ENCODE data around the gene ENO1. TPM values are rescaled to one million over a fixed set of nuclear protein-coding genes. Genes with fewer than 3 reads are reported as not detected.

ENO1 gene
- total RNA-seq, 1 donor from 2014 or later: 1,269 TPM

- H3K9me3 Mint-ChIP-seq: no peaks in the 10 kb centered on the region
Observed at GRCh38 chr1:8879922-8880676, 1.6 kb upstream of the ENO1 start.

GRCh38 chr1:8879464-8879921, 1.0 kb upstream of the ENO1 start:
- Mint-ChIP-seq H3K4me1 (peaks cover 45% of the 10 kb centered on the region), H3K27ac (ENCODE audit: unreplicated experiment) (no peak overlapping the region), H3K4me3 (peak overlapping the region; percentile 91), H3K36me3 (ENCODE audit: low read depth) (peaks cover 14% of the 10 kb centered on the region), H3K27me3 (ENCODE audit: low read depth) (peaks cover 4% of the 10 kb centered on the region), H3K9me3 (no peaks in the 10 kb centered on the region)
- no peak for TF ChIP-seq CTCF (conservative IDR thresholded peaks at IDR 0.05)
- DNase-seq (ENCODE audit: low read depth, low spot score): no peak

More at GRCh38 chr1:8879922-8880676, 1.6 kb upstream of the ENO1 start:
- DNase-seq (ENCODE audit: low read depth, low spot score): no peak
- Mint-ChIP-seq H3K27me3 (ENCODE audit: low read depth) (peaks cover 4% of the 10 kb centered on the region), H3K36me3 (ENCODE audit: low read depth) (peaks cover 9% of the 10 kb centered on the region), H3K4me3 (peak overlapping the region; percentile 91), H3K27ac (ENCODE audit: unreplicated experiment) (no peak overlapping the region), H3K4me1 (peaks cover 40% of the 10 kb centered on the region)
- no peak for TF ChIP-seq CTCF (conservative IDR thresholded peaks at IDR 0.05)

GRCh38 chr1:8878698-8879463, 395 bp upstream of the ENO1 start:
- Mint-ChIP-seq H3K4me3 (peak overlapping the region; percentile 97), H3K4me1 (peaks cover 48% of the 10 kb centered on the region), H3K27ac (ENCODE audit: unreplicated experiment) (peak overlapping the region; percentile 96), H3K9me3 (no peaks in the 10 kb centered on the region), H3K36me3 (ENCODE audit: low read depth) (peaks cover 14% of the 10 kb centered on the region), H3K27me3 (ENCODE audit: low read depth) (peaks cover 4% of the 10 kb centered on the region)
- peak; percentile 100 for DNase-seq (ENCODE audit: low read depth, low spot score)
- no peak for TF ChIP-seq CTCF (conservative IDR thresholded peaks at IDR 0.05)

GRCh38 chr1:8876087-8876486, 2.4 kb downstream of the ENO1 start:
- no peaks in the 10 kb centered on the region for H3K9me3 Mint-ChIP-seq
- peaks cover 32% of the 10 kb centered on the region for H3K36me3 Mint-ChIP-seq (ENCODE audit: low read depth)
- no peak overlapping the region for H3K27ac Mint-ChIP-seq (ENCODE audit: unreplicated experiment)
- no peak for TF ChIP-seq CTCF (conservative IDR thresholded peaks at IDR 0.05)
- no peak for DNase-seq (ENCODE audit: low read depth, low spot score)
- peaks cover 58% of the 10 kb centered on the region for H3K4me1 Mint-ChIP-seq
- peak overlapping the region; percentile 97 for H3K4me3 Mint-ChIP-seq
- H3K27me3 Mint-ChIP-seq (ENCODE audit: low read depth): peaks cover 4% of the 10 kb centered on the region

- no peak for TF ChIP-seq CTCF (conservative IDR thresholded peaks at IDR 0.05)
- Mint-ChIP-seq H3K9me3 (no peaks in the 10 kb centered on the region), H3K27me3 (ENCODE audit: low read depth) (peaks cover 4% of the 10 kb centered on the region), H3K4me1 (peaks cover 60% of the 10 kb centered on the region), H3K27ac (ENCODE audit: unreplicated experiment) (peak overlapping the region; percentile 69), H3K4me3 (peak overlapping the region; percentile 97), H3K36me3 (ENCODE audit: low read depth) (peaks cover 38% of the 10 kb centered on the region)
- no peak for DNase-seq (ENCODE audit: low read depth, low spot score)
Observed at GRCh38 chr1:8875216-8875861, 3.1 kb downstream of the ENO1 start.

All from neural crest cell (in vitro differentiated cells).